ENCODE measurements around the gene ZWILCH.

- no peak for TF ChIP-seq GATA3 (IDR thresholded peaks at IDR 0.05; ENCODE audit: low read depth, low read length)
- no peak for TF ChIP-seq GATA2 (IDR thresholded peaks at IDR 0.05; ENCODE audit: low read depth, low read length)
Observed at GRCh38 chr15:66491846-66492245, 13.3 kb upstream of the ZWILCH start.
